ENCODE results near the gene HSD11B2. TPM values are rescaled to one million over a fixed set of nuclear protein-coding genes. Genes with fewer than 3 reads are reported as not detected.

HSD11B2 gene
- total and polyA plus RNA-seq, 10 of the 15 experiments (the other 5 are each of a cell fraction or from before 2014, with no cell fraction given), result 0.09 to 0.34 (median 0.21) TPM; not detected in 2

GRCh38 chr16:67462279-67462655 lies 31.3 kb downstream of the HSD11B2 start:
- no peak for DNase-seq (ENCODE audit: low read depth, low spot score)
- no TSS peak for BruUV-seq (replicated peaks)
- H2AFZ ChIP-seq (ENCODE audit: control insufficient read depth, low read depth, low read length), result no peak overlapping the region
- WGBS (ENCODE audit: insufficient coverage, insufficient replicate concordance, low lambda C conversion rate, missing lambda C conversion rate), result 98% methylated on average over 5 of the region's 5 CpGs
- ChIA-PET CTCF (interaction anchor here (1.0 to 8.0 kb wide), 3 partner anchors 14 to 113 kb away, joined by 3 to 81 read pairs (median 4); no protein-coding TSS in a partner anchor), SMC1A (ENCODE audit: uncharacterized antibody, unreplicated experiment) (no interaction called here), POLR2A (interaction anchor here (1.1 kb wide), 1 partner anchor 14 kb away, joined by 7 read pairs; no protein-coding TSS in a partner anchor), RAD21 (ENCODE audit: unreplicated experiment) (interaction anchor here (2.2 kb wide), 1 partner anchor 34 kb away, joined by 7 read pairs; no protein-coding TSS in a partner anchor)
- no peak overlapping the region for H3K4me2 ChIP-seq (ENCODE audit: control insufficient read depth, insufficient read depth)
- peaks cover 21% of the 10 kb centered on the region for H4K20me1 ChIP-seq (ENCODE audit: control insufficient read depth, insufficient read depth)
- intact Hi-C loops (cut with micrococcal nuclease; ENCODE audit: unreplicated experiment) (no loop called here), in situ Hi-C loops (cut with MboI) (no loop called here)
- peaks cover 4 to 7% of the 10 kb centered on the region in 2 experiments; a peak in 3 of 4 replicates for H3K36me3 ChIP-seq (ENCODE audit: control insufficient read depth in 2 of 2, insufficient read depth in 2 of 2, low read length in 1 of 2)
- H3K4me3 ChIP-seq, result no peak overlapping the region
- TF ChIP-seq TCF12 (IDR thresholded peaks at IDR 0.05; ENCODE audit: low read depth, low read length) (no peak), RELB (IDR thresholded peaks at IDR 0.05; ENCODE audit: low read depth) (no peak), E2F8 (IDR thresholded peaks at IDR 0.05; ENCODE audit: low read depth, partially characterized antibody) (no peak), CBX3 (IDR thresholded peaks at IDR 0.05; ENCODE audit: borderline replicate concordance, low read depth) (no peak), IKZF1 (conservative IDR thresholded peaks at IDR 0.05) (no peak), BHLHE40 (IDR thresholded peaks at IDR 0.05; ENCODE audit: borderline replicate concordance in 1 of 2, low read depth in 2 of 2, low read length in 1 of 2) (no peak), SPI1 (IDR thresholded peaks at IDR 0.05; ENCODE audit: borderline replicate concordance, insufficient read depth, low read depth, low read length) (no peak), TAF1 (IDR thresholded peaks at IDR 0.05; ENCODE audit: borderline replicate concordance, low read depth, low read length) (no peak), NR2C2 (IDR thresholded peaks at IDR 0.05; ENCODE audit: borderline replicate concordance, control insufficient read depth, insufficient read length, low read depth) (no peak), YBX1 (IDR thresholded peaks at IDR 0.05) (no peak), BCLAF1 (IDR thresholded peaks at IDR 0.05) (no peak), CREB1 (IDR thresholded peaks at IDR 0.05; ENCODE audit: low read depth) (no peak), MXI1 (IDR thresholded peaks at IDR 0.05; ENCODE audit: low read depth, low read length) (no peak), SRF (IDR thresholded peaks at IDR 0.05; ENCODE audit: low read depth in 2 of 2, low read length in 2 of 2) (no peak), TCF3 (IDR thresholded peaks at IDR 0.05; ENCODE audit: borderline replicate concordance, insufficient read depth, low read depth, low read length) (no peak)
- no peaks in the 10 kb centered on the region for H3K27me3 ChIP-seq (replicated peaks in 1 of 2; ENCODE audit: control insufficient read depth in 2 of 2, insufficient read depth in 2 of 2, low read length in 1 of 2)
- H3K27ac ChIP-seq (ENCODE audit: control insufficient read depth, insufficient read depth), result no peak overlapping the region
- H3K79me2 ChIP-seq (ENCODE audit: control insufficient read depth, insufficient read depth, low read length), result peaks cover 12% of the 10 kb centered on the region
- ATAC-seq, result no peak
- no peak overlapping the region for H3K9ac ChIP-seq (ENCODE audit: control insufficient read depth, insufficient read depth, low read length)
- no peaks in the 10 kb centered on the region for H3K9me3 ChIP-seq (replicated peaks; ENCODE audit: control insufficient read depth, insufficient read depth, low read length)
- H3K4me1 ChIP-seq (ENCODE audit: control insufficient read depth, insufficient read depth, low read length), result peaks cover 4% of the 10 kb centered on the region
- no peak for FAIRE-seq
